Fibroblast of skin of right quadriceps (primary cell): ENCODE measurements around the gene KIAA1328.
A peak's percentile ranks its signal among the peaks of the same experiment; 100 is the strongest.
"Not testable (repeated sequence)": the region's sequence is repeated elsewhere in the genome, so short reads cannot be mapped to it uniquely, and the experiment has no call there.

Experiments
- DNase-seq: peaks from one replicate; pipeline ENCODE4 v3.0.0-alpha.2; 2013

Gene KIAA1328

DNA sequence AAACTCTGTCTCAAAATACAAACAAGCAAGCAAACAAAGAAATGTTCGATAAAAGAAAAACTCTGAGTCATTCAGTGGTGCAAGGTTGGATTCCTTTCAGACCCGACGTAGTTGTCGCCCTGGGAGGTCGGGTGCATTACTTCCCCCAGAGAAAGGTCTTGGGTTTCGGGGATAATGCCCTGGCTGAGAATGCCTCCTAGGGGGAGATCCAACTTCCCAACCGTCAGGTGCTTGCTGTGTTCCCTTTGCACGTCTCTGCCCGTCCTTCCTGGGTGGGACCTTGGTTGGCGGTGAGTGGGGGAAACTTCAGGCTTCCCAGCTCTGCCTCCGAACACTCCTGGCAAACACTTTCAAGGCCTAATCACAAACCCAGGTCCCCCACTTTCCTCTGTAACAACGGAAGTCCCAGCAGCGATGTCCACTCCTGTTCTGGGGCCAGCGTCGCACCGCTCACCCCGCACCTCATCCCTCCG is 734 bp upstream of the KIAA1328 start:
- DNase-seq = peak; percentile 63

DNA sequence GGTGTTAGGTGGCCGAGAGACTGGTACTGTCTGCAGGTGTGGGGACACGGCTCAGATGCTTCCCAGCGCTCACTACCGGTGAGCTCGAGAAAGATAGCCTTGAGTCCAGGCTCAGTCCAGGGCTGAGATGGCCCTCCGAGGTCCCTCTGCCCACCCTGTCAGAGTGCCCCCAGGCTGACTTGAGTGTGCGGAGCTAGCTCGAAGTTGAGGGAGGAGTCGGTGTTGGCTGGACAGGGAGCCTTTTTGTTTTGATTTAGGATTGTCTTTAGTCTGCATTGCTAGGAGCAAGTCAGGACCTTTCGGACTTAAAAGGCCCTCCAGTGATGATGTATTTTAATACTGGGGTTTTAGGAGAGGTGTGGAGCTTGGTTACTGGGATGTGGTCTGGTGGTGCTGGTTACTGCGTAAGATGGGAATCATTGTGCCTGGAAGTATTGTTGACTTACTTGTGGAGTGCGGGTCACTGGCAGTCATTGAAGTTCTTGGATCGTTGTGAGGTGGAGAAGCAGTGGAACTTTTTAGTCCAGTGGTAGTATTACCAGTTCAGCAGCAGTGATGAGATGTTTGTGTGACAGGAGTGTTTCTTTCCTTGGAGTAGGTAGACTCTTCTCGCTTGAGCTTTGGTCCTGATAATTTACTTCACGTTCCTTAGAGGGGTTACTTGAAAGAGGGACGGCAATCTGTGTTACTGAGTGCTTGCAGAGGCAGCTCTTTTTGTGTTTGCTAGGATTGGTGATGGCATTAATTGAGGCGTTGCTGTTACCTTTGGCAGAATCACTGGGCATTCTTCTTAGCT is 633 bp downstream of the KIAA1328 start:
- no peak for DNase-seq

DNA sequence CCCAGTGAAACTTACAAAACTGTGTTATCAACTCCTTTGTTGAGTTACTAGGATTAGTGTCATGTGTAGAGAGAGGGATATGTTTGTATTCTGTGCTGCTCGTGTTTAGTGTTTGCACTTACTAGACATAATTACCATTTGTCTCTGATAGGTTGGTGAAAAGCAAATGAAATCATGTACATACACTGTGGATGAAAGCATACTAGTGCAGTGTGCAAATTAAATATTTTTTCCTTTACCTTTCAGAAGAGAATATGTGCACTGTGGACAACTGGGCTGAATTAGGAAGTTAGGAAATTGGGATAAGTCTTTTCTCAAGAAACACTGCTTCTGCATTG is 1.2 kb downstream of the KIAA1328 start:
- no peak for DNase-seq

DNA sequence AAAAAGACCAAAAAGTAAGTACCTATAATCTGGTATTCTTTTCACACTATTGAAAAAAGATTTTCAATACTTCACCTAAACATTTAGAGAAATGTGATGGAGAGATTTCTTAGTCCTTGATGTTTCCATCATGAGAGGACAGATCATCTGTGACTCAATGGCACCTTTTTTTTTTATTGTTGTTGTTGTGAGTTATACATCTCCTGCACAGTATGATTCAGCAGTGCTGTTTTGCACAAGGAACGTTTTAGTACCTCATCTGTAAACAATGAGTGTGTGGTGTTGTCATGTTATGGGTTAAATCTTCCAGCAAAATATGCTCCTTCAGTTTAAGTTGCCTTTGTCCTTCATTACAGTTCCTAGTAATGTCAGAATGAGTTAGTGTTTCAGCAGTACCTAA is 2.2 kb downstream of the KIAA1328 start:
- DNase-seq = peak; percentile 28

DNA sequence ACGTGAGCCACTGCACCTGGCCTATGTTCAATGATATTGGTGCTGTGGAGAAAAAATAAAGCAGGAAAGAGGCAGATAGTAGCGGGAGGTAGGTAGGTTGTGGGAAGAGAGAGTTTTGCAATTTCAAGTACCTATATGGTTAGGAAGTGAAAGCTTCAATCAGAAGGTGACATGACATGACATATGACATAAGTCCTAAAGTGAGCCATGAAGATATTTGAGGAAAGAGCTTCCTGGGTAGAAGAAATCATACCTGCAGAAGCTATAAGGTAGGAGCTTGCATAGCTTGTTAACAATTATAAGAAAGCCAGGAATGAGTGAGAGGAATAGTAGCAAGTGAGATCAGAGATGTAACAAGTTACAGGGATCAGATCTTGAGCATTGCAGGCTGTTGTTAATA is 4.2 kb downstream of the KIAA1328 start:
- no peak for DNase-seq

DNA sequence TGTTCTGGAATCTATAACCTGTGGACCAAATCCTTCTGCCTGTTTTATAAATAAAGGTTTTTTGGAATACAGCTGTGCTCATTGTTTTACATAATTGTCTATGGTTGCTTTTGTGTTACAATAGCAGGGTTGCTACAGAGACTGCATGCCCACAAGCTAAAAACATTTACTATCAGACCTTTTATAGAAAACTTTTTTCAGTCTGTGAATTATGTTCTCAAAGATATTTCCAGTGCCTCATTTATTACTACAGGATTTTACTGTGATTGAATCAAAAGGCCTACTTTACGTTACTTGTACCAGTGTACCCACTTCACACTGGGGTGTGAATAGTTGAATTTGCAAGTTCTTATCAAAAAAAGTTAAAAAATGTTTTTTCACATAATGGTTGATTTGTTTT is 7.0 kb downstream of the KIAA1328 start:
- DNase-seq = no peak

DNA sequence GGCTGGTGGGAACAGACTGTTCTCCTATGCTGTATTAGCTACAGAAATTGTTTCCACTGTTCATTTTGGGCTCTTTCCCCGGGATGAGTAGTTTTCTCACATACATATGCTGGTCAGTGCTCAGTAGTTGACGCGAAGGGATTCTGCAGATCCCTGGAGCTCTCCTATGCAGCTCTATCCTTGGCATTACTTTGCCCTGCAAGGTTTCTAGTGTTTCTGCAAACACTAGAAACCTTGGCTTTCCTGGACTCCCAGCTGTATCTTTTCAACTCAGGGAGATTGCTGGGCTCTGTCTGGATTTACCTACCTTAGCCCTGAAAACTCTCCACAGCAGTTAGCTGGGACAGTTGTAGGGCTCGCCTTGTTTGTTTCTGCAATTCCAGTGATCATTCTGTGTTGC is 10.9 kb downstream of the KIAA1328 start:
- DNase-seq = no peak

DNA sequence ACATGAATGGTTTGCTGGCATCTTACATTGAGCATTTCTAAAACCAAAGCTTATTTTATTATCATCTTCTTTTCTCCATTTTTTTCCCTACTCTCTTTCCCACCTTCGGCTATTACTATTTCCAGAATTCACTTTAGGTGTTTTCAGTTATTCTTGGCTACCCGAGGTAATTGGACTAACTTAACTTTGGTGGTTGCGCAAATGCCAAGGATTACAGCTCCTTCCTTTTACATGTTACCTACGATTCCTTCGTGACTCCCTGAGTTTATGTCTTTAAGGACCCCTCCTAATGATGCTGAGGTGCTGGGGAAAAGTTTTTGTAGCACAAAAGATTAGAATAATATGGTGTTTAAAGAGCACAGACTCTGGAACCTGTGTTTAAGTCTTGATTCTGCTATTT is 14.3 kb downstream of the KIAA1328 start:
- DNase-seq = no peak

DNA sequence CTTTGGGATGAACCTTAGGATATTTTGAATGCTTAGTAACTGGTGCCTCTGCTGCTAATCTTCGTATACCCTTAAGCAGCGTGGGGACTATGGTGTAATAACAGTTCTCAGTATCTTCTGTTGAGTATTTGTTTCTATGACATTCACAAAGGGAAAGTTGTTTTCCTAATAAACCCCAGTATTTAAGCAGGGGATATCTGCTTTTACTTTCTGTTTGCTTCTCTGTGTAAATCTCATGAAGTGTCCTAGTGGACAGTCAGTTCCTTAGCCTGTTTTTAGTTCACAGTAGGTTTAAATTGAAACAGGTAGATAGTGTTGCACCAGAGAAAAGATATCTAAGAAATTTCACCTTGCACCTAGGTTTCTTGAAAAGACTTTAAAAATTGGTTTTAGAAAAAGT is 14.9 kb downstream of the KIAA1328 start:
- DNase-seq = no peak

DNA sequence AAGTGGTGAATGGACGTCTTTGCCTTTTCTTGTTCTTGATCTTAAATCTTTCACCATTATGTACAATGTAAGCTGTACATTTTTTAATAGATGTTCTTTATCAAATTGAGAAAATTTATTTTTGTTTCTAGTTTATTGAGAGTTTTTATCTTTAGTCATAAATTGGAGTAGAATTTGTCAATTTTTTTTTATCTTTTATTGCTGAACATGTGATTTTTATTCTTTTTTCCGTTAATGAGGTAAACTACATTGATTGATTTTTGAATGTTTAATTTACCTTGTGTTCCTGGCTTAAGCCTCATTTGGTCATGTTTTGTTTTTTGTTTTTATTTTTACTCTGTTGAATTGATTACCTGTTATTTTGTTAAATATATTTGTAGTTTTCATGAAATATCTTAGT is 19.7 kb downstream of the KIAA1328 start:
- no peak for DNase-seq

DNA sequence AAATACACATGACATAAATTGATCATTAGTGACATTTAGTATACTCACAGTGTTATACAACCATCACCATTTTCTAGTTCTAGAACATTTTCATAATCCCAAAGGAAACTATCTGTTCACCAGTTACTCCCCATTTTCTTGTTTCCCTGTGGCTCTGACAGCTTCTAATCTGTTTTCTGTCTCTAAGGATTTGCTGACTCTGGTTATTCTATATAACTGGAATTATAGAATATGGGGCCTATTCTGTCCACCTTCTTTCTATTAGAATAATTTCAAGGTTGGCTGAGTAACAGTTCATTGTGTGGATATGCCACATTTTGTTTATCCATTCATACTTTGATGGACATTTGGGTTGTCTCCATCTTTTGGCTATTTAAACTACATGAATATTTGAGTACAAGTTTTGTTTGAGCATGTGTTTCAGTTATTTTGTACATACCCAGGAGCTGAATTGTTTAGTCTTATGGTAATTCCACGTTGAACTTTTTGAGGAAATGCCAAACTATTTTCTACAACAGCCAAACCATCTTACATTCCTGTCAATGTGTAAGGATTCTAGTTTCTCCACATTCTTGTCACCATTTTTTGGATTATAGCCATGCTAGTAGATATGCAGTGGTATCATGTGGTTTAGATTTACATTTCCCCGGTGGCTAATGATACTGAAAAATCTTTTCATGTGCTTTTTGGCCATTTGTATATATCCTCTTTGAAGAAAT is 20.5 kb downstream of the KIAA1328 start:
- DNase-seq = peak; percentile 91

DNA sequence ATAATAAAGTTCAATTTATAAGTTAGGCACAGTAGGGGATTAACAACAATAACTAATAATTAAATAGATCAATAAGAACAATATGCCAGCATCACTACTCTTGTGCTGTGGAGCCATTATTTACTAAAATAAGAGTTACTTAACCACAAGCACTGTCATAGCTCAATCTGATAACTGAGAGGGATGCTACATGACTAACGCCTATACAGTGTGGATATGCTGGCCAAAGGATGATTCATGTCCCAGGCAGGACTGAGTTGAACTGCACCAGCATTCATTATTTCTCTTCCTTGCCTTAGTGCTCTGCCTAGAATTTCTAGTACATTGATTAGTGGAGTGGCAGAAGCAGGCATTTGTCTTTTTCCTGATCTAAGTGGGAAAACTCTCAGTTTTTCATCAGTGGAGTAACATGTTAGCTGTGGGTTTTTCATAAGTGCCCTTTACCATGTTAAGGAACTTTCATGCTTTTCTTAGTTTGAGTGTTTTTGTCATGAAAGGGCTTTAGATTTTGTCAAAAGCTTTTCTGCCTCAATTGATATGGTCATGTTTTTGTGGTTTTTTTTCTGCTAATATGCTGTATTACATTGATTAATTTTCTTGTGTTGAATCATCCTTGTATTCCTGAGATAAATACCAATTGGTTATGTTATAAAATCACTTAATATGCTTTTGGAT is 21.7 kb downstream of the KIAA1328 start:
- peak; percentile 92 for DNase-seq

DNA sequence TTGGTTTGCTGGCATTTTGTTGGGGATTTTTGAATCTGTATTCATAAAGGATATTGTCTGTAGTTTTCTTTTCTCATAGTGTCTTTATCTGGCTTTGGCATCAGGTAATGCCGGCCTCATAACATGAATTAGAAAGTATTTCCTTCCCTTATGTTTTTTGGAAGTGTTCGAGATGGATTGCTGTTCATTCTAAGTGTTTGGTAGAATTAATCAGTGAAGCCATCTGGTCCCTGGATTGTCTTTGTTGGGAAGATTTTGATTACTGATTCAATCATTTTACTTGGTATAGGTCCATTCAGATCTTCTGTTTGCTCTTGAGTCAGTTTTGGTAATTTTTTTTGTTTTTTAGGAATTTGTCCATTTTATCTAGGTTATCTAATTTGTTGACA is 22.3 kb downstream of the KIAA1328 start:
- DNase-seq = no peak

DNA sequence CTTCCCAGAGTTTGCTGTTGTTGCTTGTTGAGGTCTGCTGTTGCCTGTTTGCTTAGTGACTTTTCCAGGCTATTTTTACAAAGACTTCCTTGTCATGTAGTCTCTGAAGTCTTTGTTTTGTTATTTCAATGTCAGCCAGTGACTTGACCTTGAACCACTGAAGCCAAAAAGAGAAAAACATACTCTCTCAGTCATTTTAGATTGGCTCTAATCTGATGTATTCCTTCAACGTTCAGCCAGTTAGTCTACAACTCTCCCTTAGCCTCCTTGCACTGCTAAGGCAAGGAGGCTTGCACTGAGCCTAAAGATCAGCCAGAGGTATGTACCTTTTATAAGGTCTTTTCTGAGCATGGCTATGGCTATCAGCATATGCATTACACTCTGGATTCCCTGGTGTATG is 27.9 kb downstream of the KIAA1328 start:
- DNase-seq = no peak

DNA sequence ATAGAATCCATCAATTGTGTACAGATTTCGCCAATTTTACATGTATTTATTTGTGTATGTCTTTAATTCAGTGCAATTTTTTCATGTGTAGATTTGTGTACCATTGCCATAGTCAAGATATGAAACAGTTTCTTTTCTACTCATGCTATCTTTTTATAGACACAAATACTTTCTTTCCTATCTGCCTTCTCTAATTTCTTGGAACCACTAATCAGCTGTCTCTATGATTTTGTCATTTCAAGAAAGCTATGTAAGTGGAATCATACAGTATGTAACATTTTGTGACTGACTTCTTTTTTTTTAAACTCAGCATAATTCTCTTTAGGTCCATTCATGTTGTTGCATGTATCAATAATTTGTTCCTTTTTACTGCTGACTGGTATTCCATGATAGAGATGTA is 33.3 kb downstream of the KIAA1328 start:
- no peak for DNase-seq

DNA sequence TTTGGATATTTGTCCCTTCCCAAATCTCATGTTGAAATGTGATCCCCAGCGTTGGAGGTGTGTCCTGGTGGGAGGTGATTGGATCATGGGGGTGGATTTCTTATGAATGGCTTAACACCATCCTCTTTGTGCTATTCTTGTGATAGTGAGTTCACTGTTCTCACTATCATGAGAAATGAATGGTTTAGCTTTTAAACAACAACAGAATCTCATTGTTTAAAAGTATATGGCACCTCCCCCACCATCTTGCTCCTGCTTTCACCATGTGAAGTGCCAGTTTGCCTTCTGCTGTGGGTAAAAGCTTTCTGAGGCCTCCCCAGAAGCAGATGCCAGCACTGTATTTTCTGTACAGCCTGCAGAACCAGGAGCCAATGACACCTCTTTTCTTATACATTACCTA is 38.1 kb downstream of the KIAA1328 start:
- DNase-seq = no peak

DNA sequence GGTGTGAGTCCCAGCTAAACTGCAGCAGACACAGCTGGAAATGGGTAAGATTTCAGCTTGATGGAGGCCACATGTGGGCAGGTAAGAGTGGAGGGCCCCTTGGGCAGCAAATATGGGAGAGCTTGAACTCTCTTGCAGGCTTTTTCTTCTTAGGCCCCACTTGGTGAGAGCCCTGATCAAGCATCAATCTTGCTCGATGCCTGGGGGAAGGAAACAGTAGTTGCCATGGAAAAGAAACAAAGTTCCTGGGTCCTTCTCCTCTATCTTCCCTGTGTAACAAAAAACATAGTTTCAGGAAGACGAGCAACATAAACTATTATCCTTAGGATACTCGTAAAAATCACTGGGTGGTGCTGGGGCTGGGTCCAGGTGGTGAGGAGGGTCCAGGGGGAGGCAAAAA is 42.9 kb downstream of the KIAA1328 start:
- no peak for DNase-seq

DNA sequence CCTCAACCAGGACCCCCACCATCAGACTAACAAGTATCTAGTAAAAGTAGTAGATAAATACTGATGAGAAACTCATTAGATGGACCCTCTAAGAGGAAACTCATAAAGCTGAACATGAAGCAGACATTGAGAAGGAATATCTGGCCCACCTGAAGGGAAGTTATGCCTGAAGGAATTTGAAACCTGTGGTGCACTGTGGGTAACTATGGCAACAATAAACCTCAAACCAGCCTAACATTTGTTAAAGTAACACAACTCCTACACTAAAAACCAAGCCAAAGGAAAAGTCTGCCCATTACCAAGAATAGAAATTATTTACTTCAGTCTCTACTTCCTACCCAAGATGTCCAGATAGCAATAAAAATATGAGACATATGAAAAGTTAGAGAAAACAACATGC is 43.4 kb downstream of the KIAA1328 start:
- no peak for DNase-seq

DNA sequence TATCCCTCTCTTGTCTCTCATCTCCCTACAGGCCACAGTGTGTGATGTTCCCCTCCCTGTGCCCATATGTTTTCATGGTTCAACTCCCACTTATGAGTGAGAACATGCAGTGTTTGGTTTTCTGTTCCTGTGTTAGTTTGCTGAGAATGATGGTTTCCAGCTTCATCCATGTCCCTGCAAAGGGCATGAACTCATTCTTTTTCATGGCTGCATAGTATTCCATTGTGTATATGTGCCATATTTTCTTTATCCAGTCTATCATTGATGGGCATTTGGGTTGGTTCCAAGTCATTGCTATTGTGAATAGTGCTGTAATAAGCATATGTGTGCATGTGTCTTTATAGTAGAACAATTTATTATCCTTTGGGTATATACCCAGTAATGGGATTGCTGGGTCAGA is 44.9 kb downstream of the KIAA1328 start:
- DNase-seq = not testable (repeated sequence)

DNA sequence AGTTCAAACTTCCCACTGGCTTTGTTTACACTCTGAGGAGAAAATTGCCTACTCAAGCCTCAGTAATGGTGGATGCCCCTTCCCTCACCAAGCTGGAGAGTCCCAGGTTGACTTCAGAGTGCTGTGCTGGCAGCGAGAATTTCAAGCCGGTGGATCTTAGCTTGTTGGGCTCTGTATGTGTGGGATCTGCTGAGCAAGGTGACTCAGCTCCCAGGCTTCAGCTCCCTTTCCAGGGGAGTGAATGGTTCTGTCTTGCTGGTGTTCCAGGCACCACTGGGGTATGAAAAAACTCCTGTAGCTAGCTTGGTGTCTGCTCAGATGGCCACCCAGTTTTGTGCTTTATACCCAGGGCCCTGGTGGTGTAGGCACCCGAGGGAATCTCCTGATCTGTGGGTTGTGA is 50.9 kb downstream of the KIAA1328 start:
- DNase-seq = not testable (repeated sequence)

DNA sequence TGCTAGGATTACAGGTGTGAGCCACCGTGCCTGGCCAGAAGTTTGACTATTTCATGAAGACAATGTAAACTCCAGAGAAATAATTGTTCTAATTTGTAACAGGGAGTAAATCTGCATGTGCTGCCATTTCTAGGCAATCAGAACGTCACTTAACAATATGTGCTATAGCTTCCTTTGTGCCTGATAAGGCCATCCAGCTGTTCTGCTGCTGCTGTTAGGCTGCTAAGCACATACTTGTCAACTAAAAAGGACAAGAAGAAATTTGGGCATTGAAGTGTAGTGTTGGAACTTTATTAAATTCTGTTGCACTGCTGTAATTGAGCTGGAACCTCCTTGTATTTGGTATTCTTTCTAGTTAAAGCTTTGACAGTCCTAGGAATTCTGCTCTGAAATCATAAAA is 57.1 kb downstream of the KIAA1328 start:
- DNase-seq = no peak

DNA sequence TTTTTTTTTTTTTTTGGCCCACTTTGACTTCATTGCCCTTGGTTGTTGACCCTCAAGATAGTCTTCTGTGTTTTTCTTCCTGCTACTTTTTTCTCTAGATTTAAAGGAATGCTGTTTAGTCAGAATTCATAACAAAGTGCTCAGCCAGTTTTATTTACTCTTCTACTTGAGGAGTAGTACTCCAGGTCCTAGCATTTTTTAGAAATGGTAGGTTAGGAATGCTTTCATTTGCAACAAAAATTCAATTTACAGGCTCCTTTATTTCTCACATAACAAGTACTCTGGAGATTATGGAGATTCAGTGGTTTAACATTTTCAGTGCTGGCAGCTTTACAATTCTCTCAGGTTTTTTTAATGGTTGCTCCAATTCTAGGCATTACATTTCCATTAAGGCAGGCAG is 58.2 kb downstream of the KIAA1328 start:
- no peak for DNase-seq

DNA sequence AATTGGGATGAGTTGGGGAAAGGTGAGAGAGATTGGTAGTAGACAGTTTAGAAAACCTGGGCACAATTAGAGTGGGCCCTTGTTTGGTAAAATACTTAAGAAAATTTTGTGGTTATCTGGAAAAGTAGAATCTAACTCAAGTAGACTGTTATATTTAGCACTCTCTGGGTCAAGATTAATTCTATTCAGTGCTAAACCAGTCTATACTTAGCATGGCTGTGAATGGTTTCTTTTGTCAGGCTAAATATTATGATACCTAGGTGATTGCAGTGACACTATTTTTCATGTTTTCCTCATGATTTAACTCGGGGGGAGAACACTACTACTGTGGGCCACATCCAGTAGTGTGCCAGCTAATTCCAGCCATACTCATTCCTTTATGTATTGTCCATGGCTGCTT is 58.9 kb downstream of the KIAA1328 start:
- DNase-seq = no peak

DNA sequence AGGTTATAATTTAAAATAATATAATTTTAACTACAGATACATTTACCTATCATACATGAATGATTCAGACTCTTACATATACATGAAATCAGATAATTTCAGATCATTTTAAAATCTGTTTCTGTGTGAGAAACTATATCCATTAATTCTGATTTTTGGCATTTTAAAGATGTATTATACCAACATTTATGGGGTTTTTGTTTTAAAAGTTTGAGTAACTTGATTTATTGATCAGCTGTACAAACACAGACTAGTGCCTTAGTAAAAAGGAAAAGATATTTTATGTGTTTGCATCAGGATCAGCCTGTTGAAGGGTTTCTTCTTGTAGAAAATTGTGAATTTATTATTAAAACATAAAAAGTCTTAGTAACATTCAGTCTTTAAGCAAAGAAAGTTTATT is 59.9 kb downstream of the KIAA1328 start:
- no peak for DNase-seq
